Superior temporal gyrus (tissue), 1 donor: ENCODE results near the gene CHD5.

Experiments
- DNase-seq: peaks from one replicate; pipeline ENCODE4 v3.0.0-alpha.2; 2016; ENCODE audit errors: extremely low spot score

The CHD5 gene

DNA sequence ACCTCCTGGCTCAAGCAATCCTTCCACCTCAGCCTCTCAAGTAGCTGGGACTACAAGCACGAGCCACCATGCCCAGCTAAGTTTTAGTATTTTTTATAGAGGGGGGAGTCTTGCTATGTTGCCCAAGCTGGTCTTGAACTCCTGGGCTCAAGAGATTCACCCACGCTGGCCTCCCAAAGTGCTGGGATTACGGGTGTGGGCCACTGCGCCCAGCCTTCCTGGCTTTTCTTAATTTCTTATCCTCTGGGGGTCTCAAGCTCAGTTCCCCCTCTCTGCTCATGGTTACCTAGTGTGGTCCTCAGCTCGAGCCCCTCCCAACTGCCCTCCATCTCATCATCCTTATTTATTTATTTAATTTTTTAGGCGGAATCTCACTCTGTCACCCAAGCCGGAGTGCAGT is 22.1 kb upstream of the CHD5 start:
- no peak for DNase-seq

DNA sequence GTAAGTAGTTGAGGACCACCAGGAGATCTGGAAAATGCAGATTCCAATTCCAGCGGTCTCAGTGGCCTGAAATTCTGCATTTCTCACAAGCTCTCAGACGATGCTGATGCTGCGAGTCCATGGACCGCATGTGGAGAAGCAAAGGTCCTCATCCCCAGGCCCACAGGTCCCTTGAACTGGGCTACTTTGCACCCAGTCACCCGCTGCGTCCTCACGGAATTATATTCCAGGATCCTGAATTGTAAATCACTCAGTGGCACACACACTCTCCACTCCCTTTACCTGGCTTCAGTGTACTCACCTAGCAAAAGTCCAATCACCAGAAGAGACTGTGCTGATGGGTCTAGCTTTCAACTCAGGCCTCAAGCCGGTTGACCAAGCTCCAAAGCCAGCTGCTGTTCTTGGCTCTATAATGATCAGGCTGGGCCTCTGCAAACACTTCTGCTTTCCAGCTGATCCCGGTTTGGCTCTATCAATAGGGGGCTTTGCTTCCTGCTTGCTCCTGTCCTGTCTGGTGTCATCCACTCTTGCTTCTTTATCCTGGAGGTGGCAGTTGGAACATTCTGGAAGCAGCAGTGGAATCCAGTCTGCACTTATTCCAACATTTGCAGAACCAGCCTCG is 20.2 kb upstream of the CHD5 start:
- DNase-seq = no peak

GRCh38 chr1:6199298-6200187 is 19.4 kb upstream of the CHD5 start, which contains the start of gene RPL22:
TSS of gene RPL22 (minus strand) at chr1:6199595. CDS start at chr1:6199573, 22 bp downstream.
- peak; percentile 99 for DNase-seq

- DNase-seq = no peak
Measured at GRCh38 chr1:6198646-6199297, 18.7 kb upstream of the CHD5 start.

GRCh38 chr1:6197746-6198427 is 17.8 kb upstream of the CHD5 start:
- DNase-seq = no peak

DNA sequence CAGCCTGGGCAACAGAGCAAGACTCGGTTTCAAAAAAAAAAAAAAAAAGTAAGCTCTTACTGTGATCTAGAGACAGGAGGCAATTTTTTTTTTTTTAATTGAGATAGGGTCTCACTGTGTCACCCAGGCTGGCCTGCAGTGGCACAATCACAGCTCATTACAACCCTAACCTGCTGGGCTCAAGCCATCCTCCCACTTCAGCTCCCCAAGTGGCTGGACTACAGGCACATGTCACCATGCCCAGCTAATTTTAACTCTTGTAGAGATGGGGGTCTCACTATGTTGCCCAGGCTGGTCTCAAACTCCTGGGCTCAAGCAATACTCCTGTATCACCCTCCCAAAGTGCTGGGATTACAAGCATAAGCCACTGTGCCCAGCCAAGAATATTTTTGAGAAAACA is 11.8 kb upstream of the CHD5 start:
- no peak for DNase-seq

GRCh38 chr1:6188466-6188865 is 8.3 kb upstream of the CHD5 start:
- DNase-seq = no peak

DNA sequence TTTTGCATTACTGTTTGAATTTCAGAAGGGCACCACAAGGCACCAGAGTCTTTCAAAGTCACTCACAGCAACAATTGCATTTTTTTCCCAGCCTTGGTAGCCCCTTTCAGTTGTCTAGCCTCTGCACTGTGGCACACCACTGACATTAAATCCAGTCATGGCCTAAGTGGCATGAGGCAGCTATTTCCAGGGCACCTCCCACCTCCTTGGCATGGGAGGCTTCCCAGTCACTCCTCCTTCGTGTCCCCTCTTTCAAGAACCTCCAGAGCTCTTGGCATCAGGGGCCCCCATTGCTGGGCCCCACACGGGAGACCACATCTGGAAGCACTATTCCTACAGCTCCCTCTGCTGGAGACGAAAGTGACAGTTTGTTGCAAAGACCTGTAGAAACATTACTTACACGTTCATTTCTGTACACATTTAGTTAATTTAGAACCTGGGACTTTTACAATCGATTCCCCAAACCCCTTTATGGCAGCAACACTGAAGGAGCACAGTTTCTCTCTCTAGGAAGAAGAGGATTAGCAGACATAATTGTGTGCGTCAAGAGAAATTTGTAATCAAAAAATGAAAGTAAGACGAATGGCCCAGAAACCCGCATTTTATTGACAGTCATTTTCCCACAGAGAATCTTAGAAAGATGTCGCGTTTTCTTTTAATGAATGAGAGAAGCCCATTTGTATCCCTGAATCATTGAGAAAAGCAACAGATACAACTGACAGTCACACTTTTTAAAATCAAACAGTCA is 5.7 kb upstream of the CHD5 start:
- DNase-seq = peak; percentile 9

DNA sequence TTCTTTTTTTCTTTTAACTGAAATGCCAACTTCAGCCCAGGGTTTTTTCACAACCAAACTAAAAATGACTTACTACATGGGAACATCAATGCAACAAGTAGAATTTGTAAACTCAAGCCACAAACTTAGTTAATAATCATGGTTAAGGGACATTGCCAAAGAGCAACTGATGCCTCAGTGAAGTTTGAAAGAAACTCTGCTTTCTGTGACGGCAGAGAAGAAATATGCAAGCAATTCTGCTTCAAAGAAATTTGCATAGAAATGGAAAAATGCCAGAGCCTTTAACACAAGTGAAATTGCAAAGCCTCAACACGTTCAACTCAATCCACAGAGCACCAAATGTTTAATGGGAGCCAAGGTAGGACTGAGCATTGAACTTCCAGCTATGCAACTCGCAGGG is 5.0 kb upstream of the CHD5 start:
- DNase-seq = peak; percentile 13

GRCh38 chr1:6184083-6184783 is 4.1 kb upstream of the CHD5 start:
- DNase-seq = no peak

DNA sequence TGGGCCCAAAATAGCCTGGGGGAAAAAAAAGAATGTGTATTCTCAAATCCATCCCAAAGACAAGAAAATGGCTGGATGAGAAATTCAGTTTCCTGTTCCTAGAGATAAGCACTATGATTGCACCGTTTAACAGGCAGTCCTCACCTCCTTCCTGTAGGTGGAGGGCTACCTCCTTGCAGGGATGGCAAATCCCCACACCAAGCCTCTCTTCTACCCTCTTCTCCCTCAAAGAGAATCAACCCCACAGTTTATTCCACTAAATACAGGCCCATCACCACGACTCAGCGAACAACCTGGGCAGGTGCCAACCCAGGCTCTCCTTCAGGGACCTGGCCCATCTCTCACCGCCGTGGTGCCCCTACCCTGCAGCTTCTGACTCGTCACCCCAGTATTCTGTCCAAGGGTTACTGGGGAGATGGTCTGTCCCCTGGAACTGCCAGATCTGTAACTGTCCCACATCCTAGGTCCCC is 3.4 kb upstream of the CHD5 start:
- DNase-seq = no peak

GRCh38 chr1:6181347-6181770 is 1.2 kb upstream of the CHD5 start:
- DNase-seq = no peak

GRCh38 chr1:6180707-6181311 is 688 bp upstream of the CHD5 start:
- no peak for DNase-seq

- DNase-seq = no peak
Measured at GRCh38 chr1:6179564-6180175, 451 bp downstream of the CHD5 start.

GRCh38 chr1:6178751-6179563 is 1.2 kb downstream of the CHD5 start:
- no peak for DNase-seq

DNA sequence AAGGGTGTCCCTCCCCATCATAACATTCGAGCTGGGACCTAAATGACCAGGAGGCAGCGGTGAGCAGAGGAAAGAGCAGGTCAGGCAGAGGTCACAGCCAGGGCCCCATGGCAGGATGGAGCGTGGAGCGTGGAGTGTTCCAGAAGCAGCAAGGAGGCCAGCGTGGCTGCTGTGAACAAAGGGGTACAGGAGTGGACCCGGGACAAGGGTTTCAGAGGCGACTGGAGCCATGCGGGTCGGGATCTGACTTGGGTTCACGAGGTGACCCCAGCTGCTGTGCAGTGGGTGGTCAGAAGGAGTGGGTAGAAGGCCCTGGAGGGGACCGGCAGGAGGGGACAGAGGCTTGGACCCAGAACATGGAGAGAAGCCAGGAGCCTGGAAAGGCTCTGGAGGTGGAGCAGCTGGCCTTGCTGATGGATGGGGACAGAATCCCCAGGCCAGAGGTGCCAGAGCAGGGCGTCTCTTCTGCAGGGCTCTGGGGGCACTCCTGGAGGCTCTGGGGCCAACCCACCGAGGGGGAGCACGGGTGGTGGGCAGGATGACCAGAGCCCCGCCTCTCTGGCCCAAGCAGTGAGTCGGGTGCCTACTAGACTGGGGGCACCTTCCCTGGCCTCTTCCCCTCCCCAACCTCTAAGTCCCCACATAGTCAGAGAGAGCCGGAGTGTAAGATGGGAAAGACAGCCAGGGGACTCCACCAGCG is 2.3 kb downstream of the CHD5 start:
- no peak for DNase-seq

DNA sequence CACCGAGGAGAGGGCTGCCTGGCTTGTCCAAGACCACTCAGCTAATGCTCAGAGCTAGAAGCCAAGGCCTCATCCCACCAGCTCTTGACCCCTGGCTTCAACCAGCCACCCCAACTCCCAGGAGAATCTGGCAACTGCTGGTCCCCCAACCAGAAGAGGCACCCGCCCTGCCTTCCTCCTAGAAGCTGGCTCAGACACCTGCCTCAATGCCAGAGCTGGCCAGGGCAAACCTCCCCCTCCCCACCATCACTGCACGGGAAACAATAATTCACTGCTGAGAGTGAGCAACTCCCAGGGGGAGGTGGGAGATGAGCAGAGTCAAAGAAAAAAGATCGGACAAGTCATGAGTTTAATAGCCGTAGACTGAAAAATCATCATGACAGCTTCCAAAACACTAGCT is 3.3 kb downstream of the CHD5 start:
- DNase-seq = no peak

GRCh38 chr1:6175411-6175828 is 4.7 kb downstream of the CHD5 start:
- DNase-seq = no peak
